Loucy (cell line): Measurements from ENCODE around the gene SLC33A1.
"Not testable (repeated sequence)": the region's sequence is repeated elsewhere in the genome, so short reads cannot be mapped to it uniquely, and the experiment has no call there.

ENCODE experiments used
- H2AFZ ChIP-seq: fragments of 200-600 bp; sonication (generic); 2 replicates; pipeline ENCODE4 v1.6.0; 2016; ENCODE audit warnings: antibody characterized with exemption, mild to moderate bottlenecking, low read length, moderate library complexity
- H3F3A ChIP-seq: fragments of 200-600 bp; 2 replicates; pipeline ENCODE4 v1.6.0; 2016; ENCODE audit warnings: antibody characterized with exemption, low read depth, mild to moderate bottlenecking
- H3K27me3 ChIP-seq: fragments of 200-600 bp; sonication (generic); 2 replicates; pipeline ENCODE4 v1.6.1; 2014; ENCODE audit warnings: low read length, mild to moderate bottlenecking; ENCODE audit not compliant: insufficient read depth, poor library complexity, severe bottlenecking
- H3K36me3 ChIP-seq: fragments of 200-600 bp; sonication (generic); 2 replicates; pipeline ENCODE4 v1.6.1; 2016; ENCODE audit warnings: low read length; ENCODE audit not compliant: insufficient read depth
- H3K4me1 ChIP-seq: fragments of 200-600 bp; sonication (generic); 2 replicates; pipeline ENCODE4 v1.5.1; 2014; ENCODE audit warnings: low read length, mild to moderate bottlenecking; ENCODE audit not compliant: insufficient read depth, poor library complexity, severe bottlenecking
- H3K4me2 ChIP-seq: fragments of 200-600 bp; sonication (generic); 2 replicates; pipeline ENCODE4 v1.6.0; 2014; ENCODE audit warnings: antibody characterized with exemption, low read length, low read depth, mild to moderate bottlenecking; ENCODE audit not compliant: poor library complexity, severe bottlenecking
- H3K4me3 ChIP-seq: fragments of 200-600 bp; sonication (generic); 2 replicates; pipeline ENCODE4 v1.5.1; 2014; ENCODE audit warnings: low read length, mild to moderate bottlenecking, mixed read lengths; ENCODE audit not compliant: poor library complexity, severe bottlenecking
- H3K79me2 ChIP-seq: fragments of 200-600 bp; sonication (generic); 2 replicates; pipeline ENCODE4 v1.6.1; 2014; ENCODE audit warnings: low read length; ENCODE audit not compliant: insufficient read depth
- H3K9ac ChIP-seq: fragments of 200-600 bp; sonication (generic); 2 replicates; pipeline ENCODE4 v1.6.0; 2014; ENCODE audit warnings: mild to moderate bottlenecking, low read depth, low read length, moderate library complexity; ENCODE audit not compliant: poor library complexity, severe bottlenecking
- H3K9me2 ChIP-seq: fragments of 200-600 bp; sonication (generic); replicated peaks from 2 replicates; pipeline ENCODE4 v1.6.1; 2016; ENCODE audit warnings: low read depth, low read length, mixed read lengths
- H3K9me3 ChIP-seq: fragments of 200-600 bp; sonication (generic); 2 replicates; pipeline ENCODE4 v1.6.1; 2014; ENCODE audit warnings: mild to moderate bottlenecking, antibody characterized with exemption, low read length, low read depth; ENCODE audit not compliant: insufficient read depth
- H4K20me1 ChIP-seq: fragments of 200-600 bp; sonication (generic); 2 replicates; pipeline ENCODE4 v1.6.0; 2014; ENCODE audit warnings: antibody characterized with exemption, low read length, mild to moderate bottlenecking; ENCODE audit not compliant: insufficient read depth, poor library complexity, severe bottlenecking
- EZH2phosphoT487 ChIP-seq: fragments of 200-600 bp; IDR thresholded peaks from 2 replicates; pipeline ENCODE4 v1.6.1; 2018; ENCODE audit warnings: antibody characterized with exemption, mild to moderate bottlenecking, moderate library complexity, borderline replicate concordance
- TF ChIP-seq, protein P1 (sequence below): fragments of 200-600 bp; sonication (generic); conservative IDR thresholded peaks from 2 replicates; pipeline ENCODE4 v1.5.1; 2014; ENCODE audit warnings: mild to moderate bottlenecking, antibody characterized with exemption, low read length

The SLC33A1 gene

GRCh38 chr3:155869691-155870090 lies 15.5 kb upstream of the SLC33A1 start:
- peak overlapping the region; percentile 95 for H2AFZ ChIP-seq
- no peaks in the 10 kb centered on the region for H3K36me3 ChIP-seq
- peak overlapping the region; percentile 94 for H3K4me3 ChIP-seq
- H3K79me2 ChIP-seq: peaks cover 42% of the 10 kb centered on the region
- H3K4me2 ChIP-seq: peak overlapping the region; percentile 95
- peaks cover 8% of the 10 kb centered on the region for H3K27me3 ChIP-seq
- H3K9me3 ChIP-seq: no peaks in the 10 kb centered on the region
- peaks cover 27% of the 10 kb centered on the region for H3K4me1 ChIP-seq
- no peaks in the 10 kb centered on the region for H3K9me2 ChIP-seq
- TF ChIP-seq EZH2phosphoT487: no peak
- TF ChIP-seq, protein P1, sequence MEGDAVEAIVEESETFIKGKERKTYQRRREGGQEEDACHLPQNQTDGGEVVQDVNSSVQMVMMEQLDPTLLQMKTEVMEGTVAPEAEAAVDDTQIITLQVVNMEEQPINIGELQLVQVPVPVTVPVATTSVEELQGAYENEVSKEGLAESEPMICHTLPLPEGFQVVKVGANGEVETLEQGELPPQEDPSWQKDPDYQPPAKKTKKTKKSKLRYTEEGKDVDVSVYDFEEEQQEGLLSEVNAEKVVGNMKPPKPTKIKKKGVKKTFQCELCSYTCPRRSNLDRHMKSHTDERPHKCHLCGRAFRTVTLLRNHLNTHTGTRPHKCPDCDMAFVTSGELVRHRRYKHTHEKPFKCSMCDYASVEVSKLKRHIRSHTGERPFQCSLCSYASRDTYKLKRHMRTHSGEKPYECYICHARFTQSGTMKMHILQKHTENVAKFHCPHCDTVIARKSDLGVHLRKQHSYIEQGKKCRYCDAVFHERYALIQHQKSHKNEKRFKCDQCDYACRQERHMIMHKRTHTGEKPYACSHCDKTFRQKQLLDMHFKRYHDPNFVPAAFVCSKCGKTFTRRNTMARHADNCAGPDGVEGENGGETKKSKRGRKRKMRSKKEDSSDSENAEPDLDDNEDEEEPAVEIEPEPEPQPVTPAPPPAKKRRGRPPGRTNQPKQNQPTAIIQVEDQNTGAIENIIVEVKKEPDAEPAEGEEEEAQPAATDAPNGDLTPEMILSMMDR: 0 out of 2 replicates have a peak, but pooled peaks have one; percentile 11
- H3F3A ChIP-seq: no peaks in the 10 kb centered on the region
- H3K9ac ChIP-seq: peak overlapping the region; percentile 74
- peaks cover 39% of the 10 kb centered on the region for H4K20me1 ChIP-seq

DNA sequence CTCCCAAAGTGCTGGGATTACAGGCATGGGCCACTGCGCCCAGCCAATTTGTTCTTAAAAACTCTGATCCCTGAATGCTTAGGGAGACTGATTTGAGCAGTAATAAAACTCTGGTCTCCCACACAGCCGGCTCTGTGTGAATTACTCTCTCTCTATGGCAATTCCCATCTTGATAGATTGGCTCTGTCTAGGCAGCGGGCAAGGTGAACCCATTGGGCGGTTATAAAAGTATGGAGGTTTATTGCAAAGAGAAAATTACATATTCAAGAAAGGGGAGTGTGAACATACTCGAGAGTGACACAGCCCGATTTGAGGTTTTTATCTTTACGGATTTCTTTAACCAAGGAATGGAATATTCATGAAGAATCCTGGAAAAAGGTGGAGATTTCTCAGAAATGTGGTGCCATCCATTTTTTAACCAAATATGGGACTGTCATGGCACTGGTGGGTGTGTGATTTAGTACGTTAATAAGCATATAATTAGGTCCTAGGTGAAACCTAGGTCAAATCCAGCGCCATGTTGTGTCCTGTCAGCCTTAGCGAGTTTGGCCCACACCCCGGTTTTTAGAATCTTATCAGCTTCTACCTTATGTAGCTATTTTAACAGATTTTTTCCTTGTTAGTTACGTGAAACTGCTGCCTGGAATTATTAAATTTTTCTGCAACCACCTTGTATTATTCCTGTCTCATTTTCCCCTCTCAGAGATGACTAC lies 9.0 kb upstream of the SLC33A1 start:
- H3K27me3 ChIP-seq: no peaks in the 10 kb centered on the region
- no peak for TF ChIP-seq EZH2phosphoT487
- peak overlapping the region; percentile 23 for H3K4me2 ChIP-seq
- no peak overlapping the region for H3K4me3 ChIP-seq
- H3K36me3 ChIP-seq: no peaks in the 10 kb centered on the region
- no peak overlapping the region for H3K9ac ChIP-seq
- H3K79me2 ChIP-seq: no peaks in the 10 kb centered on the region
- H3F3A ChIP-seq: no peaks in the 10 kb centered on the region
- H3K9me2 ChIP-seq: no peaks in the 10 kb centered on the region
- peaks cover 8% of the 10 kb centered on the region for H3K4me1 ChIP-seq
- no peaks in the 10 kb centered on the region for H4K20me1 ChIP-seq
- no peak overlapping the region for H2AFZ ChIP-seq
- H3K9me3 ChIP-seq: no peaks in the 10 kb centered on the region

DNA sequence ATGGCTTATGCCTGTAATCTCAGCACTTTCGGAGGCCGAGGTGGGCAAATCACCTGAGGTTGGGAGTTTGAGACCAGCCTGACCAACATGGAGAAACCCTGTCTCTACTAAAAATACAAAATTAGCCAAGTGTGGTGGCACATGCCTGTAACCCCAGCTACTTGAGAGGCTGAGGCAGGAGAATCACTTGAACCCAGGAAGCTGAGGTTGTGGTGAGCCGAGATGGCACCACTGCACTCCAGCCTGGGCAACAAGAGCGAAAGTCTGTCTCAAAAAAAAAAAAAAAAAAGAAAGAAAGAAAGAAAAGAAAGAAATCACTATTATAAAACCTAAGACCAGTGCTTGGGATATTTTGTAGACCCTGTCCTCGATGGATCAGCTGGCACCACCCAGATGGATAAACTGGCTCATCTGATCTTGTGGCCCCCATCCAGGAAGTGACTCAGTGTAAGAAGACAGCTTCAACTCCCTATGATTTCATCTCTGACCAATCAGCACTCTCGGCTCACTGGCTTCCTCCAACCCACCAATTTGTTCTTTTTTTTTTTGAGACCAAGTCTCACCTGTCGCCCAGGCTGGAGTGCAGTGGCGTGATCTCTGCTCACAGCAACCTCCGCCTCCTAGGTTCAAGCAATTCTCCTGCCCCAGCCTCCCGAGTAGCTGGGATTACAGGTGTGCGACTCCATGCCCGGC lies 8.2 kb upstream of the SLC33A1 start:
- 0 out of 2 replicates have a peak overlapping the region, but pooled peaks have one; percentile 56 for H2AFZ ChIP-seq
- not testable (repeated sequence) for H4K20me1 ChIP-seq, H3K9ac ChIP-seq, H3K9me3 ChIP-seq, H3K36me3 ChIP-seq, H3K9me2 ChIP-seq, H3F3A ChIP-seq, H3K27me3 ChIP-seq, H3K4me3 ChIP-seq, H3K4me1 ChIP-seq, H3K79me2 ChIP-seq
- H3K4me2 ChIP-seq: peak overlapping the region; percentile 23

GRCh38 chr3:155861476-155862183 lies 7.4 kb upstream of the SLC33A1 start:
- 0 out of 2 replicates have a peak overlapping the region, but pooled peaks have one; percentile 56 for H2AFZ ChIP-seq
- H3K4me2 ChIP-seq: peak overlapping the region; percentile 23
- H3K79me2 ChIP-seq: no peaks in the 10 kb centered on the region
- no peaks in the 10 kb centered on the region for H3K27me3 ChIP-seq
- H3K9me2 ChIP-seq: no peaks in the 10 kb centered on the region
- peaks cover 8% of the 10 kb centered on the region for H3K4me1 ChIP-seq
- no peak overlapping the region for H3K9ac ChIP-seq
- no peaks in the 10 kb centered on the region for H4K20me1 ChIP-seq
- no peaks in the 10 kb centered on the region for H3K36me3 ChIP-seq
- TF ChIP-seq EZH2phosphoT487: no peak
- TF ChIP-seq, protein P1: no peak
- no peak overlapping the region for H3K4me3 ChIP-seq
- no peaks in the 10 kb centered on the region for H3K9me3 ChIP-seq
- no peaks in the 10 kb centered on the region for H3F3A ChIP-seq

DNA sequence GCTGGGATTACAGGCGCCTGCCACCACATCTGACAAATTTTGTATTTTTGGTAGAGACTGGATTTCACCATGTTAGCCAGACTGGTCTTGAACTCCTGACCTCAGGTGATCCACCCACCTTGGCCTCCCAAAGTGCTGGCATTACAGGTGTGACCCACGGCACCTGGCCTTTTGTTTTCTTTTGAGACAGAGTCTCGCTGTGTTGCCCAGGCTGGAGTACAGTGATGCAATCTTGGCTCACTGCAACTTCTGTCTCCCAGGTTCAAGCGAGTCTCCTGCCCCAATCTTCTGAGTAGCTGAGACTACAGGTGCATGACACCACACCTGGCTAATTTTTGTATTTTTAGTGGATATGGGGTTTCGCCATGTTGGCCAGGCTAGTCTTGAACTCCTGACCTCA lies 6.2 kb upstream of the SLC33A1 start:
- not testable (repeated sequence) for H3K9me2 ChIP-seq, H3K36me3 ChIP-seq, H2AFZ ChIP-seq, H3K27me3 ChIP-seq, H3K4me2 ChIP-seq, H3K4me3 ChIP-seq, H3K4me1 ChIP-seq, H3F3A ChIP-seq, H3K79me2 ChIP-seq, H3K9ac ChIP-seq, H3K9me3 ChIP-seq, H4K20me1 ChIP-seq
